ENCODE data around the gene COPS3.
"Not testable (repeated sequence)": the region's sequence is repeated elsewhere in the genome, so short reads cannot be mapped to it uniquely, and the experiment has no call there.

DNA sequence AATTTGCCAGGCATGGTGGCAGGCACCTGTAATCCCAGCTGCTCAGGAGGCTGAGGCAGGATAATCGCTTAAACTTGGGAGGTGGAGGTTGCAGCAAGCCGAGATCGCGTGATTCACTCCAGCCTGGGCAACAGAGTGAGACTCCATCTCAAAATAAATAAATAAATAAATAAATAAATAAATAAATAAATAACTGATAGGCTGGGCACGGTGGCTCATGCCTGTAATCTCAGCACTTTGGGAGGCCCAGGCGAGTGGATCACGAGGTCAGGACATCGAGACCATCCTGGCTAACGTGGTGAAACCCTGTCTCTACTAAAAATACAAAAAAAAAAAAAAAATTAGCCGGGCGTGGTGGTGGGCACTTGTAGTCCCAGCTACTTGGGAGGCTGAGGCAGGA, 25.4 kb downstream of the COPS3 start:
- TF ChIP-seq POLR2A (IDR thresholded peaks at IDR 0.05), result not testable (repeated sequence)
- TF ChIP-seq, protein P1, sequence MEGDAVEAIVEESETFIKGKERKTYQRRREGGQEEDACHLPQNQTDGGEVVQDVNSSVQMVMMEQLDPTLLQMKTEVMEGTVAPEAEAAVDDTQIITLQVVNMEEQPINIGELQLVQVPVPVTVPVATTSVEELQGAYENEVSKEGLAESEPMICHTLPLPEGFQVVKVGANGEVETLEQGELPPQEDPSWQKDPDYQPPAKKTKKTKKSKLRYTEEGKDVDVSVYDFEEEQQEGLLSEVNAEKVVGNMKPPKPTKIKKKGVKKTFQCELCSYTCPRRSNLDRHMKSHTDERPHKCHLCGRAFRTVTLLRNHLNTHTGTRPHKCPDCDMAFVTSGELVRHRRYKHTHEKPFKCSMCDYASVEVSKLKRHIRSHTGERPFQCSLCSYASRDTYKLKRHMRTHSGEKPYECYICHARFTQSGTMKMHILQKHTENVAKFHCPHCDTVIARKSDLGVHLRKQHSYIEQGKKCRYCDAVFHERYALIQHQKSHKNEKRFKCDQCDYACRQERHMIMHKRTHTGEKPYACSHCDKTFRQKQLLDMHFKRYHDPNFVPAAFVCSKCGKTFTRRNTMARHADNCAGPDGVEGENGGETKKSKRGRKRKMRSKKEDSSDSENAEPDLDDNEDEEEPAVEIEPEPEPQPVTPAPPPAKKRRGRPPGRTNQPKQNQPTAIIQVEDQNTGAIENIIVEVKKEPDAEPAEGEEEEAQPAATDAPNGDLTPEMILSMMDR (IDR thresholded peaks at IDR 0.05), result not testable (repeated sequence)
